Choroid plexus epithelial cell (primary cell): ENCODE measurements around the gene NRG2.

ENCODE experiments used
- DNase-seq: peaks from one replicate; pipeline ENCODE4 v3.0.0-alpha.2; 2010; ENCODE audit warnings: low read depth
- H3K4me3 ChIP-seq: 2 replicates; pipeline ENCODE4 v1.5.1; 2011; ENCODE audit warnings: low read depth, mild to moderate bottlenecking, control low read depth, low read length, moderate library complexity
- TF ChIP-seq, protein P1 (sequence below): conservative IDR thresholded peaks from 2 replicates; pipeline ENCODE4 v1.5.1; 2011; ENCODE audit warnings: low read depth, mild to moderate bottlenecking, control low read depth, inconsistent platforms, low read length, moderate library complexity

Gene NRG2

DNA sequence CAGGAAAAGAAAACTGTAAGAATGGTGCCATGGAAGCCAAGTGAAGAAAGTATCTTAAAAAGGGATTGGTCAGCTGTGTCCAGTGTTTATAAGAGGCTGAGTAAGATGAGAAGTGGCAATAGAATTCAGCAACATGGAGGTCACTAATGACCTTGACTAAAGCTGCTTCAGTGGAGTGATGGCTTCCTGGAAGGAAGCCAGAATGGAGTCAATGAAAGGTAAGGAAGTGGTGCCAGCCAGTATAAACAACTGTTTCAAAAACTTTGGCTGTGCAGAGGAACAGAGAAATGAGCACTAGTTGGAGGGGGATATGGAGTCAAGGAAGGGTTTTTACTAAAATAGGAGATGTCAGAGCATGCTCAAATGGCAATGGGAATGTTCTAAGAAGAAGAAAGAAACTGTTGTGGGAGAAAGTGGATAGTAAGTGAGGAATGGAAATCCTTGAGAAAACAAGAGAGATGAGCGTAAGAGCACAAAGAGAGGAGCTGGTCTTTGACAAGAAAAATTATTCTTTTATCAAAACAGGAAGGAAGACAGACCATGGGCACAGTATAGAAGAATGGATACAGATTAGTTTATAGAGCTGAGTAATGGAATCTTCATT, 11.1 kb upstream of the NRG2 start:
- no peak overlapping the region for H3K4me3 ChIP-seq
- TF ChIP-seq, protein P1, sequence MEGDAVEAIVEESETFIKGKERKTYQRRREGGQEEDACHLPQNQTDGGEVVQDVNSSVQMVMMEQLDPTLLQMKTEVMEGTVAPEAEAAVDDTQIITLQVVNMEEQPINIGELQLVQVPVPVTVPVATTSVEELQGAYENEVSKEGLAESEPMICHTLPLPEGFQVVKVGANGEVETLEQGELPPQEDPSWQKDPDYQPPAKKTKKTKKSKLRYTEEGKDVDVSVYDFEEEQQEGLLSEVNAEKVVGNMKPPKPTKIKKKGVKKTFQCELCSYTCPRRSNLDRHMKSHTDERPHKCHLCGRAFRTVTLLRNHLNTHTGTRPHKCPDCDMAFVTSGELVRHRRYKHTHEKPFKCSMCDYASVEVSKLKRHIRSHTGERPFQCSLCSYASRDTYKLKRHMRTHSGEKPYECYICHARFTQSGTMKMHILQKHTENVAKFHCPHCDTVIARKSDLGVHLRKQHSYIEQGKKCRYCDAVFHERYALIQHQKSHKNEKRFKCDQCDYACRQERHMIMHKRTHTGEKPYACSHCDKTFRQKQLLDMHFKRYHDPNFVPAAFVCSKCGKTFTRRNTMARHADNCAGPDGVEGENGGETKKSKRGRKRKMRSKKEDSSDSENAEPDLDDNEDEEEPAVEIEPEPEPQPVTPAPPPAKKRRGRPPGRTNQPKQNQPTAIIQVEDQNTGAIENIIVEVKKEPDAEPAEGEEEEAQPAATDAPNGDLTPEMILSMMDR = no peak
- no peak for DNase-seq

DNA sequence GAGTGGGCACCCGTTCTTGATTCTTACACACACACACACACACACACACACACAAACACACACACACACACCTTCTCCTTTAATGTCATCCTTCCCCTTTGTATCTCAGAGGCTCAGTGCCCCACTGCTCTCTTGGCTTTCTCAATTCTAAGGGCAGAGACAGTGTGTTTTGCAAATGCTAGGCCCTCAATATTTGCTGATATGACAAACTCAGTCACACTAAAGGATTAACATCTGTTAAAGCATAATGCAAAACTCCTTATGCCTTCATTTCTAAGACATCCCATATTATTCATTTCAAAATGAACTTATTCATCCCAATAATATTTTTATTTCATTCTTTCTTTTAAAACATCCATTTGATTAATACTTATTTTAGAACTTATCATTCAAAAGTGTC, 8.9 kb upstream of the NRG2 start:
- no peak for DNase-seq
- TF ChIP-seq, protein P1 = no peak
- H3K4me3 ChIP-seq = no peak overlapping the region

DNA sequence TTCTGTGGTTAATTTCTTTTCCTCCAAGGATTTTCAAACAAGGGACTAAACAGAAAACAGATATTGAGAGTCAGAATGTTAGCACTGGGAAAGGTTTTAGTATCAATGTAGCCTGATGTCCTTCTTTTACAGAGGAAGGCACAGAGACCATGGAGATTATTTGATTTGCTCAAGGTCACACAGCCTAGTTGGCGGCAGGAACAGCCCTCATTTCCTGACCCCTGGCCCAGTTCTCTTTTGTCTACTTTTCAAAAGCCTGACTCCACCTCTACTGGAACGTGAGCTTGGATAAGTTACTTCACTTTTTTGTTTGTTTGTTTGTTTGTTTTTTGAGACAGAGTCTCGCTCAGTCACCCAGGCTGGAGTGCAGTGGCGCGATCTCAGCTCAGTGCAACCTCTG, 6.6 kb upstream of the NRG2 start:
- no peak overlapping the region for H3K4me3 ChIP-seq
- TF ChIP-seq, protein P1 = no peak
- DNase-seq = no peak

DNA sequence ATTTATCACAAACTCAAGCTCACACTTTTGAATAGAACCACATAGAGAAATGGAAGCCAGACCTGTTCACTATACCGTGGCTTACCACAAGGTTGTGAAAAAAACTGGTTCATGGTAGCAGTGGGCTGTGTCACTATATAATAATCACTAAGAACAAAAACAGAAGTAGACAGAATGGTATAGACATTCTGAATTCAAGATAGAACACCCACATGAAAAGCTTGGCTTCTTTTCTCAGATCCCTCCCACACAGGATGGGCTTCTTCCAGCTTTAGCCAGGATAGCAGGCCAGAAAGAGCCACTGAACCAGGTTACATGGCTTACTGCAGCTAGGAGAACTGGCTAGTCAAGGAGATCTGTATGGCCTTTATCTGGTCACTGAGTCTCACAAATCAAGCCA, 6.1 kb upstream of the NRG2 start:
- TF ChIP-seq, protein P1 = no peak

DNA sequence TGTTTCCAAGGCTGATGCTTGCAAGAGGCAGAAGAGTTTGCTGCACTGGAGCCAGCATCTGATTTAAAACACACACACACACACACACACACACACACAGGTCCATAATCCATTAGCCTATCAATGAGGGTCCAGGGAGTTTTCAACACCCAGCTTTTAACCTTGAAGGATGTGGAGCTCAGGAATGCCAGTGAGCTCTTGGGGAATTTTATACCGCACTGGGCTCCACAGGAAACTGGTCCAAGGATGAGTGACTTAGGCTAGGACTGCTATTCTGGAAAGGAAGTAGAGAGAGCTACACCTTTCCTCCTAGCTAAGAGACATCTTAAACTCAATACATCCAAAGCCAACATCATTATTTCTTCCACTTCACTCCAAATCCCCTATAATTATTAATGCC, 942 bp upstream of the NRG2 start:
- H3K4me3 ChIP-seq = no peak overlapping the region
- DNase-seq = no peak
- TF ChIP-seq, protein P1 = no peak

More for the DNA sequence above, 6.1 kb upstream of the NRG2 start:
- H3K4me3 ChIP-seq = no peak overlapping the region
- DNase-seq = no peak

DNA sequence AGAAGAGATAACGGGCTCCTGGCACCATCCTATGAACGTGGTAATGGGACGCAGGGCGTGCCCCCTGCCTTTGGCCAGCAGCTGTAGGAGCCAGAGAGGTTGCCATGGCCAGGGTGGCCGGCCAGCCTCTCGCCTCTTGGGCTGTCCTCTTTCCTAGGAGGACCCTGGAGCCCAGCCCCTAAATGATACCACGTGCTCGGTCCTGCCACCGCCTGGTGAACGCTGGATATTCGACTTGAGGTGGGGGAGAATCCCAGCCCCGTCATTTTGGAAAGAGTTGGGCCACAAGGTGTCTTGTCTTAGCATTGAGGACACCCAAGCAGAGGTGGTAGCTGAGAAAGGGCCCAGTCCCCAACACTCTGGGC, 391 bp upstream of the NRG2 start:
- DNase-seq = no peak
- TF ChIP-seq, protein P1 = peak; percentile 15
- H3K4me3 ChIP-seq = peak overlapping the region; percentile 55

DNA sequence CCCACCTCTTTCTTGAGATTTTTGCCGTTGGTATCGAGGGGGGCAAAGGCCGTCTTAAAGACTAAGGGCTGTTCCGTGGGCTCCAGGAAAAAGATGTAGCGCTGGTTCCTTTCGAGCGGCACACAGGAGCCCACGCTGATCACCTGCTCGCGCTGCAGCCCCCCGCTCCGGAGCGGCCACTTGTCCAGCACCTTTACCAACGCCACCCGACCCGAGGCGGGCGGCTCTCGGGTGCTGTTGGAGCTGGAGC, 781 bp downstream of the NRG2 start:
- TF ChIP-seq, protein P1 = no peak
- DNase-seq = no peak
- H3K4me3 ChIP-seq = peak overlapping the region; percentile 55
